HG02642 (cell line): Measurements from ENCODE around the gene CHN2.

Experiments
- ATAC-seq: cut with Tn5 transposase; IDR thresholded peaks from one replicate; pipeline ENCODE4 v1.9.1; 2021; ENCODE audit warnings: mild to moderate bottlenecking; ENCODE audit not compliant: unreplicated experiment, poor library complexity

Gene CHN2

GRCh38 chr7:29479301-29480200 lies 285.0 kb downstream of the CHN2 start:
- no peak for ATAC-seq

DNA sequence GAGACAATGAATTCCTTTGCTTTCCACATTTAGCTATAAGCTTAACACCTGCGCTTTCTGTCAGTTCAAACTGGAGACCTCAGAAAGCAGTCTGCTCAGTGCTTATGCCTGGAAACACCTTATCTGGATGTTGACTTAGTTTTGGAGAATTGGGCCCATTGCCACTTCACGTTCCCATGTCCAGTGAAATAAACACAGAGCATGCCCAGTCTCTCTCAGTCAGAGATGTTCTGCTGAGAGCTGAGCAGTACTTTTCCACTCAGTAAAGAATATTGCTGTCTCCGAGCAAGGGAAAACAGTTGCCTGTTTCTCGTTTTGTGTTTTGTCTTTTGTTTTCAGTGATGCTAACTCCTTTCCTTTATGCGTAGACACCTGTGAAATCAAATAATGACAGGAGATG lies 285.9 kb downstream of the CHN2 start:
- ATAC-seq: no peak

DNA sequence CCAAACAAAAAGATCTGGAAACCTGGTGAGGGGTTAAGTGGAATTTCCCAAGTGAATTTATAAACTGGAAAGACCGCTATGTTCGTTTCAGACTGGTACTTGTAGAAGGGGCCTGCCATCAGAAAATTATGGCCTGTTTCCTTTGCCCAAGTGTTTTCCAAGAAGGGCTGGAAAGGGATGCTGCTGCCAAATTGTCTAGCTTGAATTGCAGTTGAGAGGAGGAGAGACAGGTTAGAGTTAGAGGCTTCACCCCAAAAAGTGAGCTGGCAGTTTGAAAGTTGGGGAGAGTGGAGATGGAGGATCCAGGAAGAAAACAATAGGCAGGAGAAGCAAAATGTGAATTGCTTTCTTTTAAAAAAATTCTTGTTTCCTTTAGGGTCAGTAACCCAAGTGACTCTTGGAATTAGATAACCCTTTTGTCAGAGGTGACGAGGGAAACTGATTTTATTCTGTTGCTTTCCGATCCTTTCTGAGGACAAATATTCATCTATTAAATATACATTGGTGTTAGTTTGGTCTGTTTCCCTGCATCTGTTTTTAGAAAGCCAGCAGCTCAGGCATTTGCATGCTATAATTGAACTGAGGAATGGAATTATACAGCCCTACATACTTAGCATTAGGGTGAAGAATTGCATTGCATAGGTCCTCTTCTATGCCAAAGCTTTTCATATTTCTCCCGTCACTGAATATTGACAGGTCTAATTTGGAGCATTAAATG lies 286.5 kb downstream of the CHN2 start:
- no peak for ATAC-seq

DNA sequence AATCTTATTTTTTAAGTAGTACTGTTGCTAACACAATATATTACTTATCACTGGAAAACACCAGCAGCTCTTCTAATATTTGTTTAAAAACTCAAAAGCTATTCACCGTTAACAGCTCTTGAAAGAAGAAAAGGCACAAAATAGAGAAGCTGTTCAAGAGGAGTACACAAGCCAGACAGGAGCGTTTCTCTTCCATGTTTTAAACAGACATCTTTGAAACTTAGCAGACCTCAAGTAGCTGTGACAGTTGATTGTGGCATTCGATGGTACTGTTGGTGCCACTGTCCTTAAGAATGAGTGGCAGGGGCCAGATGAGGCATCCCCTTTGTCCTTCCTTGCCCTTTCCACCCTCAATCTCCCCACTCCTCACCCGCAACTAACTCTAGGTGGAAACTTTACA lies 287.5 kb downstream of the CHN2 start:
- no peak for ATAC-seq

DNA sequence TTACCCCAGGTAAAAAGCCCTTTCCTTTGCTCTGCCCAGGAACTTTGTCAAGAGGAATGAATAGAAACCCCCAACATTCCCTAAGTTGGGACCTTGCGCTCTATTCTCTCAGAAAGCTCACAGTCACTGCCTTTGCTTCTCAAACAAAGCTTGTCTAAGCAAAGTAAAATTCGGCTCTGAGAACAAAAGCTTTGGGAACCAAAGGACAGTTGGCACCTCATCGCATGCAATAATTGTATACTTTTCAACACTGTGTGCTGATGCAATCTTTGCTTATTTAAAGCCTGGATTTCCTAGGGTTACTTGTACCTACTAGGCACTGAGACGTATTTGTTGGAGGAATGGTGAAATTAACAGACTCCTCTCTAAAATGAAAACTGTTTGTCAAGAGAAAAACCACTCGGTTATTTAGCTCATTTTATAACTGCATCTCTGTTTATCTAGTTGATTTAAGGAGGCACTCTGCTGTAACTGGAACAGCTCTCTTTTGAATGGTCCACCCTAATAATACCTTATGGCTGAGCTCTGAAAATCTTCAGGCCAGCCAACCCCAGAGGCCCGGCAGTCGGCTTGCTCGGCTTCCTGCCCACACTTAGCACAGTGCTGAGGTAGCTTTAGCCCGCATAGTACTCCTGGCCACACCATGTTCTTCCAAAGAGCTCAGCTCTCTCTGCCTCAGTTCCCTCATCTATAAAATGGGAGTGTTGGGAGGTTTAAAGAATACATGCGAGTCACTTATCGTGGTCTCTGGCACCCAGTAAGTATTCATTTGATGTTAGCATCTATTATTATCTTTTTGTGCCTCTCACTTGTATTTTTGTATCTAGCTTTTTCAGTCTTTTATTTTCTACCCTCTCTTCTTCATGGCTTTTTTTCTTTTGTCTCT lies 288.9 kb downstream of the CHN2 start:
- no peak for ATAC-seq

DNA sequence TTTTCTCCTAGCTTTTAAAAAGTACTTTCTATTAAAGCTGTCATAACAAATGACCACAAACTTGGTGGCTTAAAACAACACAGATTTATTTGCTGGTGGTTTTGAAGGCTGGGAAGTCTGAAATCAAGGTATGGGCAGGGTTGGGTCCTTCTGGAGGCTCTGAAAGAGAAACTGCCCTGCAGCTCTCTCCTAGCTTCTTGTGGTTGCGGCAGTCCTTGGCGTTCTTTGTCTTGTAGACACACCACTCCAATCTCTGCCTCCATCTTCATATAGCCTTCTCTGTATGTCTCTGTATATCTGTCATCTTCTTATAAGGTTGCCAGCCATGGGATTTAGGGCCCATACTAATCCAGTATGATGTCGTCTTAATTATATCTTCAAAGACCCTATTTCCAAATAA lies 289.7 kb downstream of the CHN2 start:
- ATAC-seq: no peak

- ATAC-seq: no peak
These were observed 291.0 kb downstream of the CHN2 start for GRCh38 chr7:29485339-29486190.

- ATAC-seq: no peak
These were observed 291.7 kb downstream of the CHN2 start for GRCh38 chr7:29486191-29486700.

GRCh38 chr7:29487424-29487823 lies 292.8 kb downstream of the CHN2 start:
- ATAC-seq: no peak

GRCh38 chr7:29488203-29488970 lies 293.8 kb downstream of the CHN2 start:
- ATAC-seq: no peak

GRCh38 chr7:29488977-29489376 lies 294.4 kb downstream of the CHN2 start:
- no peak for ATAC-seq

- ATAC-seq: no peak
These were observed 295.6 kb downstream of the CHN2 start for GRCh38 chr7:29490094-29490607.

- no peak for ATAC-seq
These were observed 299.8 kb downstream of the CHN2 start for GRCh38 chr7:29494350-29494749.

DNA sequence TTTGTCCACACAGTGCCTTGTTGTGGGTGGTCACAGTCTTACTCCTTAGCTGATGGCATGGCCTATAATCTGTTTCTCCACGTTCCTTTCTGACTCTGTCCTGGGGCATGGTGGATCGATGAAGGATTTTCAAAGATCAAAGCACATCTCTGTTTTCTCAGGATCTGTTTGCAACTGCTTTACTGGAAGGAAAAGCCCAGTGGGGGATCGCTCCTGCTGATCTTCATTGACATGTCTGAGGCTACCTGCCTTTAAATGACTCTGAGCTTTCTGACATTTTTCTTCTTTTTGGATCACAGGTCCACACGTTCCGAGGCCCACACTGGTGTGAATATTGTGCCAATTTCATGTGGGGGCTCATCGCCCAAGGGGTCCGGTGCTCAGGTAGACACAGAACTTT lies 301.1 kb downstream of the CHN2 start:
- no peak for ATAC-seq

GRCh38 chr7:29496355-29497020 lies 301.9 kb downstream of the CHN2 start:
- ATAC-seq: no peak

GRCh38 chr7:29499932-29500331 lies 305.4 kb downstream of the CHN2 start:
- no peak for ATAC-seq

DNA sequence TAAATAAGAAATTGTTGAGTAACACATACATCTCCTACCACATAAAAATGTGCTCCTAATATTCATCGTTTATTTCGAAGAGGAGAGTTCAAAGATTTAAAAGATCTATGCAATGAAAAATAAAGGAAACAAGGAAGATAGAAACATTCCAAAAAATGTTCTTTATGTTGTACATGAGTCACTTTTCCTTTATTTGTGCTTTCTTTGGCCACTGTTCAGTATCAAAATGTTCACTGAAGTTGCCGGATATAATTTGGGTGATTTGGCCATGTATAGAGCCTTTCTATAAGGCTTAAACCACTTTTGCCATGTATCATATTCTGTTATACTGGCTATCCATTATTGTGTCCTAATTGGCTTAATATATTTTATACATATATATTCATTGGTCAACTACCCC lies 306.1 kb downstream of the CHN2 start:
- no peak for ATAC-seq

DNA sequence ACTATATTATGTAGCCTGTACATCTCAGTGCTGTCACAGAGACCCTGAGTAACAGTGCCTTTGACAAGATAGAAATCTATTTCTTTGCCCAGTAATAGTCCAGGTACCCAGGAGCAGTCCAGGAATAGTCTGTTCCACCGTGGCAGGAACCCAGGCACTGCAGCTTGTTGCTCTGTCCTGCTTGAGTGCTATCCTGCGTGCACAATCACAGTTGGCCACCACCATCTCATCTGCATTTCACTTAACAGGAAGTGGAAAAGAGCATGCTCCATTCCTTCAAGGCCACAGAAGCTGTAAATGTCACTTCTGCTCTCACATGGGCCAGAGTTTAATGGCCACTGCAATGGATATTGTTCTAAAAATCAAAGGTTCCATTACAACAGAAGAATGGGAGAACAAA lies 307.6 kb downstream of the CHN2 start:
- no peak for ATAC-seq
